ENCODE data around the gene FGD3.
"Not testable (repeated sequence)": the region's sequence is repeated elsewhere in the genome, so short reads cannot be mapped to it uniquely, and the experiment has no call there.

Gene FGD3

DNA sequence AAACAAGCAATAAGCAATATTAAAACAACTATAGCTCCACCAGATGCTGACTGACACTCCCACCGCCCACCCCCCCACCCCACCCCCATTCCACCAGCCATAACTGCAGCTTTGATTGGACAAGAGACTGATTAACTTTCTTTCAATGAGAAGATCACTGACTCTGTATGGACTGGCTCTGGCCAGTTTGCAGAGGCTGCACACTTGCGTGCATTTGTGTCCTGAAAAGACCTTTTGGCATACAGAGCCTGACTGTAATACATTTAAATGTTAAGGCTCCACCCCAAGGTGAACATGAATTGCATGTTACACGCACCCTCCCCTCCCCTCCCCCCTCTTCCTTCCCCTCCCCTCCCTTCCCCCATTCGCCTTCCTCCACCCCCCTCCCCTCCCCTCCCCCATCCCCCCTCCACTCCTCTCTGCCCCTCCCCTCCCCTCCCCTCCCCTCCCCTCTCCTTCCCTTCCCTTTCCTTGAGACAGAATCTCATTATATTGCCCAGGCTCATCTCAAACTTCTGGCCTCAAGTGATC lies 31.1 kb downstream of the FGD3 start:
- no peak for DNase-seq

DNA sequence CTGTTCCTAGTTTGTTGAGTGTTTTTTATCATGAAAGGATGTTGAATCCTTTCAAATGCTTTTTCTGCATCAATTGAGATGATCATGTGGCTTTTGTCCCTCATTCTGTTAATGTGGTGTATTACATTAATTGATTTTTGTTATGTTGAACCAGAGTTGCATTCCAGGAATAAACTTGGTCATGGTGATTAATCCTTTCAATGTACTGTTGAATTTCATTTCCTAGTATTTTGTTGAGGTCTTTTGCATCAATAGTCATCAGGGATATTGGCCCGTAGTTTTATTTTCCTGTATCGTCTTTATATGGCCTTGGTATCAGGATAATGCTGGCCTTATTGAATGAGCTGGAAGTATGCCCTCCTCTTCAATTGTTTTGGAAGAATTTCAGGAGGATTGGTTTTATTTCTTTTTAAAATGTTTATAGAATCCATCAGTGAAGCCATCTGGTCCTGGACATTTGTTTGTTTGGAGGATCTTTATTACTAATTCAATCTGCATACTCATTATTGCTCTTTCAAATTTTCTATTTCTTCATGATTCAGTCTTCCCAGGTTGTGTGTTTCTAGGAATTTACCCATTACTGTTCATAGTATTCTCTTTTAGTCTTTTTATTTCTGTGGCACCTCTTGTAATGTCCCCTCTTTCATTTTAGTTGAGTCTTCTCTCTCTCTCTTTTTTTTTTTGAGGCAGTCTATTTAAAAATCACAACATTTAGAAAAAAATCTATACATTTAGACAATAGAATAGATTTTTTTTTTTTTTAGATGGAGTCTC lies 32.1 kb downstream of the FGD3 start:
- DNase-seq: no peak

DNA sequence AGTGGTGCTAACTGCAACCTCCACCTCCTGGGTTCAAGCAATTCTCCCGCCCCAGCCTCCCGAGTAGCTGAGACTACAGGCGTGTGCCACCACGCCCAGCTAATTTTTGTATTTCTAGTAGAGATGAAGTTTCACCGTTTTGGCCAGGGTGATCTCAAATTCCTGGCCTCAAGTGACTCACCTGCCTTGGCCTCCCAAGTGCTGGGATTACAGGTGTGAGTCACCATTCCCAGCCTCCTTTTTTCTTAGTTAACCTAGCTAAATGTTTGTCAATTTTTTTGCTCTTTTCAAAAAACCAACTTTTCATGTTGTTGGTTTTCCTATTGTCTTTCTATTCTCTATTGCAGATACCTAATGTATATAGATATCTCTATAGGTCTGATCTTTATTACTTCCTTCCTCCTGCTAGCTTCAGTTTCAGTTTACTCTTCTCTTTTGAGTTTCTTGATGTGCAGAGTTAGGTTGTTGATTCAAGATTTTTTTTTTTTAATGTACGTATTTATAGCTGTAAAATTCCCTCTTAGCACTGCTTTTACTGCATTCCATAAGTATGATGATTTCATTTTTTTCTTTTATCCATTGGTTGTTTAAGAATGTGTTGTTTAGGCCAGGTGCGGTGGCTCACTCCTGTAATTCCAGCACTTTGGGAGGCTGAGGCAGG lies 32.9 kb downstream of the FGD3 start:
- no peak for DNase-seq

DNA sequence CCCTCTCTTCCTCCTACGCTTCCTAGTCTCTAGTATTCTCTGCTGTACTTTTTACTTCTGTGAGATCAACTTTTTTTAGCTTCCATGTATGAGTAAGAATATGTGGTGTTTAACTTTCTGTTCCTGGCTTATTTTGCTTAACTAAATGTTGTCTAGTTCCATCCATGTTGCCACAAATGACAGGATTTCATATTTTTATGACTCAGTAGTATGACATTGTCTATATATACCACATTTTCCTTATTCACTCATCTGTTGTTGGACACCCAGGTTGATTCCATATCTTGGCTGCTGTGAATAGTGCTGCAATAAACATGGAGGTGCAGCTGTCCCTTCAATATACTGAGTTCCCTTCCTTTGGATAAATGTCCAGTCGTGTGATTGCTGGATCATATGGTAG lies 34.8 kb downstream of the FGD3 start:
- no peak for DNase-seq

DNA sequence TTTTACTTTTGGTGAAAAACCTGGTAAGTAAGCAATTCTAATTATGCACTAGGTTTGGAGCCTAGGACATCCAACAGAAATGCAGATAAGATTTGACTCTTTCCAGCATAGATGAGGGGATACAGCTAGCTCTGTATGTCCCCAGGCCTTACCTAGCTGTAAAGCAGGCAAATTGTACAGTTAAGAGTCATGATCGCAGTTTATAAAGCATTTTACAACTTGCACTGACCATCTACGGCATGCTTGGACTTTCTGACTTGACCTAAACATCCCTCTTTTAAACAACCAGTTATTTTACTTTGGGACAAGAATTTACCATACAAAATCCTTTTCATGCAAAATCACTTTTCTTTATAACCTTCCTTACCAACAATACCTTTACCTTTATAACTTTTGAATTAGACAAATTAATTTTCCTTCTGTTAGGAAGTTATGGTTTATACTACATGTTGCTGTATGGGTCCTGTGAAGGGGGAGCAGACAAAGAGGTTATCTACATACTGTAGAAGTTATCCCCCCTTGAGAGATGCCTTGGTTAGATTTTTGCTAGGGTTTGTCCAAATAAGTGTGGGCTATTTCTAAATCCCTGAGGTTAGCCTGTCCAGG lies 36.8 kb downstream of the FGD3 start:
- no peak for DNase-seq

DNA sequence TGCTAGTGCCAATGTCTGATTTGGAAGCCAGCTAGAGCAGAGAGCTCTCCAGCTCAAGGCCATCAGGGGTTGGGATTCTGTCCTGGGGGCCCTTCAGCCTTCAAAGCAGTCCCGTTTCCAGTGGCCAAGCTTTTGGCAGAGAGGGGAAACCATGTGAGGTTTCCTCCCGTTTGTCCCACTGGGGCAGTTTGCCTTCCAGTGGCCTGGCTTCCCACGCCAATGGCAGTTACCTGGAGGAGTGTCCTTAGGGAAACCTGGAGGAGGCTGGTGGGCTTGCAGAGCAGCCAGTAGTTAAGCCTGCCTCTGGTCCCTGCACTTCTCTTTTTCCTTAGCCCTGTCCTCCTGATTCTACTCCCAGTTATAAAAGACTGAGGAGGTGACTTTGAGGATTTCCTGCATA lies 37.7 kb downstream of the FGD3 start:
- no peak for DNase-seq

DNA sequence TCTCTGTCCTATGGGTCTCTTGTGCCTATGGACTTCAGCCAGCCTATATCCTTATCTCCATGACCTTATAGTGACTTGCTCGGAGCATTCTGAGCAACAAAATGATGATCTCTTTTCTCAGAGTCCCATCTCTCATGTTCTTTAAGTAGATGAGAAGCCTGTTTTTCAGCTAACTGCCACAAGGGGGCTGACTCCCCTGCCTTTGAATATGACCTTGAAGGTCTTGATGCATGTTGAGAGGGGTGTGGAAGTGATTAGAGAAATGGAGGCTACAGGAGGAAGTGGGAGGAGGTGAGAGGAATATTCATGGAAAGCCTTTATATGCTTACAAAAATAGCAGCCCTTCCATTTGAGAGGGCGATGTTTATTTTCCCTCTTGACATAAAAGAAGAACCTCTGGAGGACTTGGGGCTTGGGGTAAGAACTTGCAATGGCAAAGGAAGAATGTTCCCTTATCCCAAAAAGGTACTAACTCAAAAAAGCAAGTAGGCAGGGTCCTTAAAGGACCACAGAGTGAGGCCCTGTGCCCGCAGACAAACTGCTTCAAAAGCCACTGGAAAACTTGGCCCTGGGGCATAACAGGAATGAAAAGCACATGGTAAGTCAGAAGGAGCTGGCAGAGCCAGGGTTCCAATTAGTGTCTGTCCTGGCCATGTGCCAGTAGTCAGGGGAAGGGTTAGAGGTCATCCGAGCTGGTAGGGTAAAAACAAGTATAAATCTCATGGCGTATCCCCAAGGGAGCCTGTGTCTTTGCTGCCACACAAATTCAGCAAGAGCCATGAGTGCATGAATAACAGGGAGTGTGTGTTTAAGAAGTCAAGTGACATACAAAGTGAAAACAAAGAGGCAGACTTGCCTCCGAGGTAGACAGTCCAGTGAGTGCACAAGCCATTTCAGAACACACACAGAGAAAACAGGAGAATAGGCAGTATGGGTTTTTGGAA lies 39.1 kb downstream of the FGD3 start:
- no peak for DNase-seq

DNA sequence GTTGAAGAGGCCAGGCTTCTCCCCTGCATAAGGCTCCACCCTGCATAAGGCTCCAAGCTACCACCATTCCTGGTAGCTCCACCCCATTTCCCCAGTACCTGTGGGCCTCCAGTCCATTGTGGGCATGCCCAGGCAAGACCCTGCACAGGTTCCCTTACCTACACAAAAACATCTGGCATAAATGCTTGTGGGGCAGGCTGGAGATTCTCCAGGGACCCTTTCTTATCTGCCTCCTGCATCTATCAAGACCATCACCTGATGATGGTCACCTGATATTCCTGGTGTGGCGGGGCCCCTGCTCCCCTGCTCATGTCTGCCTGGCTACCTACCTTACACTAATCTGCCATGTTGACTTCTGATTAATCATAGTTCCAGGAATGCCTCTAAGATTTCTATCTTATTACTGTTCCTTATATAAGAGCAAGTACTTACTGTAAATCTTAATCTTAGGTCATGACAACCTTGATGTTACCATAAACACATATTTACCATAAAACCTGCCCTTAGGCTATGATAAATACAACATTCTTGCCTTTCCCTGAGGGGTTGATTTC lies 41.0 kb downstream of the FGD3 start:
- DNase-seq: no peak

DNA sequence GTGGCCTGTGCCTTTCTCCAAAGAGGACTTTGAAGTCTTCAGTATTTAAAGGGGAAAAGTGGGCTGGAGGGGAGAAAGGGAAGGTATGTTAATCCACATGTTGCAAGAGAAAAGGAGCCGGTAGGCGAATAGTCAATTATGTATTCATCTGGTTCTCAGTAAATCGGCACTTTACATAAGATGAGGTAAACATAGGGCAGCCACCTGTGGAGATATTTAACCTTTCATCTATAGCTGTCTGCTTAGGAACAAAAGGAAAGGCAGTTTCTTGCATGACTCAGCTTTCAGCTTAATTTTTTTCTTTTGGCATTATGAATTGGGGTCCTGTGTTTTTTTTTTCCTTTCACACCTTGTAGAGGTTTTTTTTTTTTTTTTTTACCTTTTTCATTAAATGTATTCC lies 42.2 kb downstream of the FGD3 start:
- DNase-seq: no peak

DNA sequence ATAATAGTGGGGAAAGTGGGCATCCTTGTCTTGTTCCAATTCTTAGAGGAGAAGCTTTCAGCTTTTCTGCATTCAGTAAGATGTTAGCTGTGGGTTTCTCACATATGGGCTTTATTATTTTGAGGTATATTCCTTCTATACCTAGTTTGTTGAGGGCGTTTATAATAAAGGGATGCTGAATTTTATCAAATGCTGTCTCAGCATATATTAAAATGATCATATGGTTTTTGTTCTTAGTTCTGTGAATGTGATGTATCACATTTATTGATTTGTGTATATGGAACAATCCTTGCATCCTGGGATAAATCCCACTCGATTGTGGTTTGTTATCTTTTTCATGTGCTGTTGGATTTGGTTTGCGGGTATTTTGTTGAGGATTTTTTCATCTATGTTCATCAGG lies 43.1 kb downstream of the FGD3 start:
- DNase-seq: no peak

DNA sequence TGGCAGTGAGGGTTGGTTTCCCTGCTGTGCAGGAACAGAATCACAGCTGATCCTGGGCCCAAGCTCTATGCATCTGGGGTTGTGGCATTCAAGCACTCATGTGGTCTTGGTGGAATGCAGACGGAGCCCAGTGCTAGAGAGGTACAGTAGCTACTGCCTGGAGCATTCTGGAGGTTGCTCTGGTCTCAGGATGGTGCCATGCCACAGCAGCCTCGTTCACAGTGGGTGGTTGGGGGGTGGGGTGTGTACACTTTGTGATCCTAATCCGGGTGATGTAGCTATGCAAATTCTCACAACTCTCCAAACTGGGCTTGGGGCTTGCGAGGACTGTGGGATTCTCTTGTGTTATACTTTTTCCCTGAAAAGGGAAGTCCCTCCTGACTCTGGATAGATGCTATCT lies 45.2 kb downstream of the FGD3 start:
- no peak for DNase-seq

DNA sequence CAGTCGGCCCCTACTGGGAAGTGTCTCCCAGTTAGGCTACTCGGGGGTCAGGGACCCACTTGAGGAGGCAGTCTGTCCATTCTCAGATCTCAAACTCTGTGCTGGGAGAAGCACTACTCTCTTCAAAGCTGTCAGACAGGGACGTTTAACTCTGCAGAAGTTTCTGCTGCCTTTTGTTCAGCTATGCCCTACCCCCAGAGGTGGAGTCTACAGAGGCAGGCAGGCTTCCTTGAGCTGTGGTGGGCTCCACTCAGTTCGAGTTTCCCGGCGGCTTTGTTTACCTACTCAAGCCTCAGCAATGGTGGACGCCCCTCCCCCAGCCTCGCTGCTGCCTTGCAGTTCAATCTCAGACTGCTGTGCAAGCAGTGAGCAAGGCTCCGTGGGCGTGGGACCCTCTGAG lies 51.5 kb downstream of the FGD3 start:
- DNase-seq: not testable (repeated sequence)

DNA sequence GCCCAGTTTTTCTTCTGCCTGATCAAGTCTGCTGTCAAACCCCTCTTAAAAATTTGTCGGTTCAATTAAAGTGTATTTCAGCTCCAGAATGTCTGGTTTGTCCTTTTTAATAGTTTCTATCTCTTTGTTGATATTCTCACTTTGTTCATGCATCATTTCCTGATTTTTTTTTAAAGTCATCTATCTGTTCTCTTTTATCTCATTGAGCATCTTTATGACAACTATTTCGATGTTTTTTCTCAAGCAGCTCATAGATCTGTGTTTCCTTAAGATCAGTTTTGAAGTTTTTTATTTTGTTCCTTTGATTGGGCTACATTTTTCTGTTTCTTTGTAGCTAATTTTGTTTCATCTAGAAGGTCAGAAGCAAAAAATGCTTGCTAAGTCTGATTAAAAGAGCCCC lies 53.7 kb downstream of the FGD3 start:
- no peak for DNase-seq

DNA sequence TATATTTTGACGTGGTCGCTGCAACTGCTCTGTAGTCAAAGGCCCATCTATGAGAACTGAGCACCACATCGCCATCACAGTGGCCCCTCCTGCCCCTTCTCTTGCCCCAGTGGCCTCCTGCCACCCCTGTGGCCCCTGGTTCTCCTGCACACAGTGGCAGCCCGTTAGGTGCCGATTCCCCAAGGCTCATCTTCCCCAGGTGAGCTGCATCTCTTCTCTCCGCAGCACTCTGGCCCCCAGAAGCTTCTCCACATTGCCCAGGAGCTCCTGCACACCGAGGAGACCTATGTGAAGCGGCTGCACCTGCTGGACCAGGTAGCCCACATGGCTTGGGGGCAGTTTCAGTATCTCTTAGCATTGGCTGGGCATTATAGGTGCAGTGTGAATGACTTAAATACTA lies 55.4 kb downstream of the FGD3 start:
- DNase-seq: no peak

DNA sequence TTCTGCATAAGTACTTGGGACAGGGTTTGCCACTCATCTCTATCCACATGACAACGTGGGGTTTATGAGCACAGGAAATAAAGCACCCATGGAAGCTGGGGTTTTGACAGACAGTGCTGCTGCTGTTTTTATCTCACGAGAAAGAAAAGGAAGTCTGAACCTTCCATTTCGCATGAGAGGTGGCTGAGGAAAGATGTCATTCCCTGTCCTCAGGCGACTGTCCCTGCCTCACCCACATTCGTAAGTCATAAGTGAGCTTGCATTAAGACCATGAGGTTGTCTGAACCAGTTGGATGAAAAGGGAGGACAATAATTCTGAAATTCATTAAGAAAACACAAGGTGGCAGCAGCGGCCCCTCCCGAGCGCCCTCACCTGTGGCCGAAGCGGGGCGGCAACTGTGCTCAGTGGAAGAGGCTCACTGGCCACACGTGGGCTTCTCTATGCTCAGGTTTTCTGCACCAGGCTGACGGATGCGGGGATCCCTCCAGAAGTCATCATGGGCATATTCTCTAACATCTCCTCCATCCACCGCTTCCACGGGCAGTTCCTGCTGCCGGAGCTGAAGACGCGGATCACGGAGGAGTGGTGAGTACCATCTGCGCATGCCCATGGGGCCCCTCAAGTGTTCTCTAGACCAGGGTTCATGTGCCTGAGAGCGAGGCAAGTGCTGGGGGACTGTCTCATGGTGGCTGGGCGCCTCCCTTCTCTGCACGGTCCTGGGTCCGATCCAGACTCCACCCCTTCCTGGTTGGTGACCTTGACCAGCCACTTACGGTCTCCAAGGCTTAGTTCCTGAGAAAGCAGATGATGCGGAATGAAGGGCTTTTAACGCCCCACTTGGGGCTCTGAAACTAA lies 56.5 kb downstream of the FGD3 start:
- DNase-seq: no peak

DNA sequence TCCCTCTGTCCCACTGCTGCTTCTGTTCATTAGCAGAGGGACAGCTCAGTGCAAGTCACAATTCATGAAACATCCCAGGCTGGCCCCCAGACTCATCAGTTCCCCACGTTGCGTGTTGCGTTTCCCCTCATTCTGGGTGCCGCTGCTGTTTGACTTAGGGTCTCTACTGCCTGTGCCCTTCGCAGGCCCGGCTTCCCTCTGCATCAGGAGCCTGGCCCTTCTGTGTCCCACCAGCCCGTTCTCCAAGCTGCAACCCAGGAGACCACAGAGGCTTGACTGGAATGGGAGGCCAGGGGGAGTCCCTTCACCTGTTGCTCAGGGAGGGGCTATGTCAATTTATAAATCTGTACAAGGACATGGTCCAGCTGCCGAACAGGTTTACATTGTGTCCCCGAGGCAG lies 57.2 kb downstream of the FGD3 start:
- DNase-seq: no peak

DNA sequence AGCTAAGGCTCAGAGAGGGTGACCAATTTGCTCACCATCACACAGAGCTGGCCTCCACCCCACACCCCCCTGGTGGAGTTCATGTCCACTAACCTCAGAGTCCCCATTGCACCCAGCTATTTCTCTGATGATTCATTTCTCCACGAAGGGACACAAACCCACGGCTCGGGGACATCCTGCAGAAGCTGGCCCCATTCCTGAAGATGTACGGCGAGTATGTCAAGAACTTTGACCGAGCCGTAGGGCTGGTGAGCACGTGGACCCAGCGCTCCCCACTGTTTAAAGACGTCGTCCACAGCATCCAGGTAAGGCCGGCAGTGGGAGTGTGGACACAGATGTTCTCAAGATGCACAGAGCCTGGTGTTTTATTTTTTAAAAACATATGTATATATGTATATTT lies 58.6 kb downstream of the FGD3 start:
- DNase-seq: no peak

DNA sequence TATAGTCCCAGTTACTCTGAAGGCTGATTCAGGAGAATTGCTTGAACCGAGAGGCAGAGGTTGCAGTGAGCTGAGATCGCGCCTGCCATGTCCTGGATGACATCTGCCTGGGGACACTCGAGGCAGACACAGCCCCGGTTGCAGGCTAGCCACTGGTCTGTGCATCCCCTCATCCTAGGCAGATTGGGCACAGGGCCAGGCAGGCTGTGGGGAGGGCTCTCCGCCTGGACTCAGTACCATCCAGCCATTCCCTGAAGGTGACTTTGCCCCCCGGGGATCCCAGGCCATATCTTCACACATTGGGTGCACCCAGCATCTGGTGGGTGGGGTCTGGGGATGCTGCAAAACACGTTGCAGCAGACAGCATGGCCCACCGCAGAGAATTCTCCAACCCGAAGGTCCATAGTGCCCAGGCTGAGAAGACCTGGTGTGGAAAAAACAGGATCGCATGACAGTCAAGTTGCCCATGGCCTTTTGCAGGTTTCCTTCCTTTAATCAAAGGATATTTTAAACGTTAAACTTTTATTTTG lies 60.3 kb downstream of the FGD3 start:
- no peak for DNase-seq

DNA sequence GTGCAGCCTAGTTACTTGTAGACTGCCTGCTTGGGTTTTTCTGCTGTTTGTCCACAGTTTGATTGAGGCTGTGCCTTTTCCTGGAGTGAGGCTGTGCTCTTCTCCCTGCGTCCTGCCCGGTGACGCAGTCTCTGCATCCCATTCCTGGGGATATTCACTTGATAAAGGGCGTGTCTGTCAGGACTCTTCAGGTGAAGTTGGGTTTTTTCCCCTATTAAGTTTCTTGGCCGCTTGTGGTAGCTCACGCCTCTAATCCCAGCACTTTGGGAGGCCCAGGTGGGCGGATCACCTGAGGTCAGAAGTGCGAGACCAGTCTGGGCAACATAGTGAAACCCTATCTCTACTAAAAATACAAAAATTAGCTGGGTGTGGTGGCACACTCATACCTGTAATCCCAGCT lies 61.1 kb downstream of the FGD3 start:
- DNase-seq: no peak

DNA sequence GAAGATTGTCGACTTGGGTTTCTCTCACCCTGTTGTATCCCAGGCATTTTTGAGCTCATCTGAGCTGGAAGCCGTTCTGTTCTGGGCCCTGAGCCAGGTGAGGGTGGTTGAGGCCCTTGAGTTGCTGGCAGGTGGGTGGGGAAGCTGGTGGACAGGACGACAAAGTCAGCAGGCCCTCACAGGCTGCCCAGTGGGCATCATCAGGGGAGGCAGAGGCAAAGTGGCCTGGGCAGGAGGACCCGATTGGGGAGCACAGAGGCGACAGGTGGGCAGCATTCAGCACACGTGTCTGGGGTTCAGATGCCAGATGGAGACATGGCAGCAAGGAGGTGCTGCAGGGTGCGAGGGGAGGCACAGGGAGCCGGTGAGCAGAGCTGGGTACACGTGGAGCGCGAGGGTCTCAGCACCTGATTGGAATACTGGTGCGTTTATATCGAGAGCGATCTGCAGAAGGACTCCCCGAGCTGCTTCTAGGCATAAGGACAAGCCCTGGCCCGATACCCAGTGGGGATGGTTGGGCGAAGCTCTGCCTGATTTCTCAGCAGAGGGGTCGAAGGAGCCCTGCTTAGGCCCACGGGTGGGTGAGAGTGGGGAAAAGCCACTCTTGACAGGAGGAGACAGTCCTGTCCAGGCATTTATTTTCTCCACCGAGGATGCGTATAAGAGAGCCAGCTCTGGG lies 62.2 kb downstream of the FGD3 start:
- DNase-seq: no peak

DNA sequence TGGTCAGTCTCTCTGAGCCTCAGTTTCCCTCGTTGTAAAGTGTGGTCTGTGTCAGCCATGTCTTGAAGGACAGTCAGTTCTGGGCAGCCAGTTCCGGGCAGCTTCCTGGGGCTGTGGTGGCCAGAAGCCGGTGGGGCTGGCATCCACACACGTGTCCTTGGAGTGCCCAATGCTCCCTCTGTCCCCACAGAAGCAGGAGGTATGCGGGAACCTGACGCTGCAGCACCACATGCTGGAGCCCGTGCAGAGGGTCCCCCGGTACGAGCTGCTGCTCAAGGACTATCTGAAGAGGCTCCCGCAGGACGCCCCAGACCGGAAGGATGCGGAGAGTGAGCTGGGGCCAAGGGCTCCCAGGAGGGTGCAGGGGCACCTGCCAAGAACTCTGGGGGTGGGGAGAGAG lies 62.7 kb downstream of the FGD3 start:
- DNase-seq: no peak
